Measurements from ENCODE around the gene C1orf115. TPM values are rescaled to one million over a fixed set of nuclear protein-coding genes. Genes with fewer than 3 reads are reported as not detected.

C1orf115 gene
- total RNA-seq, 1 donor from 2014 or later, result 30.5 TPM

DNA sequence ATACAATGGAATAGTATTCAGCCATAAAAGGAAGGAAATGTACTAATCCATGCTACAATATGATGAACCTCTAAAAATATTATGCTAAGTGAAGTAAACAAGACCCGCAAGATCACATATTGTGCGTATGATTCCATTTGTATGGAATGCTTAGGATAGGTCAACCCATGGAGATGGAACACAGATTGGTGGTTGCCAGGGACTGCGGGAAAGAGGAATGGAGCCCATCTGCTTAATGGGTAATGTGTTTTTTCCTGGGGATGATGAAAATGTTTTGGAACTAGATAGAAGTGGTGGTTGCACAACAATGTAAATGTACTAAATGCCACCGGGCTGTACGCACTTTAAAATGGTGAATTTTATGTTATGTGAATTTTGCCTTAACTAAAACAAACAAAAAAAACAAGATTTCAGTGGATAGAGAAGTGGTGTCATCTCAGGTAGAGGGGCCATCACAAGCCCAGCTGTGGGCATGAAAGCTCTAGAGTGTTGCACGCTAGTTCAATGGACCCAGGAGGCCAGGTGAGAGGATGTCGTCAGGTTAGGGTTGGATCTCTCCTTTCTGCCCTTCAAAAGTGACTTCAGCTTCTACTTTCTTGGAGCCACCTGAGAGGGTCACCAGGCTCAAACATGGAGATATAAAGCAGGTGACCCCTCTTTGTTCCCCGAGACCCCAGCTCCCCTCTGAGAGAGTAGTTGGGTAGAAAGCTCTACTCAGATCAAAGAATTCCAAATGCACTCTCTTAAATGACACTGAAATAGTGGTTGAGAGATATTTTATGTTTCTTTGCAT lies 2.5 kb downstream of the C1orf115 start:
- Mint-ChIP-seq H3K27ac (ENCODE audit: unreplicated experiment) (peak overlapping the region; percentile 45), H3K27me3 (ENCODE audit: unreplicated experiment) (no peaks in the 10 kb centered on the region), H3K36me3 (ENCODE audit: unreplicated experiment) (peaks cover 9% of the 10 kb centered on the region), H3K4me3 (ENCODE audit: unreplicated experiment) (peak overlapping the region; percentile 35), H3K9me3 (ENCODE audit: unreplicated experiment) (peaks cover 7% of the 10 kb centered on the region), H3K4me1 (ENCODE audit: low read depth, unreplicated experiment) (peaks cover 14% of the 10 kb centered on the region)
- TF ChIP-seq CTCF (IDR thresholded peaks at IDR 0.05; ENCODE audit: partially characterized antibody, unreplicated experiment), result no peak
- DNase-seq, result no peak

- no peak for TF ChIP-seq CTCF (IDR thresholded peaks at IDR 0.05; ENCODE audit: partially characterized antibody, unreplicated experiment)
- no peak for DNase-seq
- Mint-ChIP-seq H3K4me3 (ENCODE audit: unreplicated experiment) (no peak overlapping the region), H3K9me3 (ENCODE audit: unreplicated experiment) (peaks cover 7% of the 10 kb centered on the region), H3K27ac (ENCODE audit: unreplicated experiment) (no peak overlapping the region), H3K27me3 (ENCODE audit: unreplicated experiment) (no peaks in the 10 kb centered on the region), H3K4me1 (ENCODE audit: low read depth, unreplicated experiment) (peaks cover 11% of the 10 kb centered on the region), H3K36me3 (ENCODE audit: unreplicated experiment) (peaks cover 15% of the 10 kb centered on the region)
Observed at GRCh38 chr1:220694866-220695382, 4.8 kb downstream of the C1orf115 start.

DNA sequence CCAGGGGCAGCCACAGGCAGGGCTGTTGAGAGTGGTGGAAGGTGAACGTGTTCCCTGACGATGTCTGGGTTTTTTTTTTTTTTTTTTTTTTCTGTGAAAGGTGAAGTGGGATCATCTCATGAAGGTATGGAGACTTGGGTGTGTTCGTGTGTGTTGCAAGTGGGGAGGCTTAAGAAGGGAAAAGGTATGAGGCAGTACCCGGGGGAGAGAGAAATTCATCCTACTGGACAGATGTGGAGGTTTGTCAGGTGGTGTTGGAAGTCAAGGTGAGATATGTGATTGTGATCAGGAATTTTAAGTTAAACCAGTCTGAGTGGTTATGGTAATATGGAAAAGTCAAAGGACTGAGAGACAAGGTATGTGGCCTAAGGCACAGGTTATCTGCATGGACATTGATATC lies 5.3 kb downstream of the C1orf115 start:
- Mint-ChIP-seq H3K36me3 (ENCODE audit: unreplicated experiment) (peaks cover 15% of the 10 kb centered on the region), H3K9me3 (ENCODE audit: unreplicated experiment) (peaks cover 6% of the 10 kb centered on the region), H3K27ac (ENCODE audit: unreplicated experiment) (no peak overlapping the region), H3K4me3 (ENCODE audit: unreplicated experiment) (no peak overlapping the region), H3K4me1 (ENCODE audit: low read depth, unreplicated experiment) (peaks cover 12% of the 10 kb centered on the region), H3K27me3 (ENCODE audit: unreplicated experiment) (no peaks in the 10 kb centered on the region)
- TF ChIP-seq CTCF (IDR thresholded peaks at IDR 0.05; ENCODE audit: partially characterized antibody, unreplicated experiment), result no peak
- no peak for DNase-seq

- Mint-ChIP-seq H3K9me3 (ENCODE audit: unreplicated experiment) (peaks cover 2% of the 10 kb centered on the region), H3K36me3 (ENCODE audit: unreplicated experiment) (peaks cover 15% of the 10 kb centered on the region), H3K4me3 (ENCODE audit: unreplicated experiment) (no peak overlapping the region), H3K27ac (ENCODE audit: unreplicated experiment) (no peak overlapping the region), H3K27me3 (ENCODE audit: unreplicated experiment) (no peaks in the 10 kb centered on the region), H3K4me1 (ENCODE audit: low read depth, unreplicated experiment) (peaks cover 9% of the 10 kb centered on the region)
- no peak for DNase-seq
- no peak for TF ChIP-seq CTCF (IDR thresholded peaks at IDR 0.05; ENCODE audit: partially characterized antibody, unreplicated experiment)
Observed at GRCh38 chr1:220696226-220696862, 6.2 kb downstream of the C1orf115 start.

- Mint-ChIP-seq H3K36me3 (ENCODE audit: unreplicated experiment) (peaks cover 15% of the 10 kb centered on the region), H3K4me3 (ENCODE audit: unreplicated experiment) (no peak overlapping the region), H3K4me1 (ENCODE audit: low read depth, unreplicated experiment) (peaks cover 8% of the 10 kb centered on the region), H3K27me3 (ENCODE audit: unreplicated experiment) (no peaks in the 10 kb centered on the region), H3K27ac (ENCODE audit: unreplicated experiment) (no peak overlapping the region), H3K9me3 (ENCODE audit: unreplicated experiment) (peaks cover 2% of the 10 kb centered on the region)
- no peak for DNase-seq
- TF ChIP-seq CTCF (IDR thresholded peaks at IDR 0.05; ENCODE audit: partially characterized antibody, unreplicated experiment), result no peak
Observed at GRCh38 chr1:220696863-220697231, 6.7 kb downstream of the C1orf115 start.
